ENCODE results near the gene COA3.

DNA sequence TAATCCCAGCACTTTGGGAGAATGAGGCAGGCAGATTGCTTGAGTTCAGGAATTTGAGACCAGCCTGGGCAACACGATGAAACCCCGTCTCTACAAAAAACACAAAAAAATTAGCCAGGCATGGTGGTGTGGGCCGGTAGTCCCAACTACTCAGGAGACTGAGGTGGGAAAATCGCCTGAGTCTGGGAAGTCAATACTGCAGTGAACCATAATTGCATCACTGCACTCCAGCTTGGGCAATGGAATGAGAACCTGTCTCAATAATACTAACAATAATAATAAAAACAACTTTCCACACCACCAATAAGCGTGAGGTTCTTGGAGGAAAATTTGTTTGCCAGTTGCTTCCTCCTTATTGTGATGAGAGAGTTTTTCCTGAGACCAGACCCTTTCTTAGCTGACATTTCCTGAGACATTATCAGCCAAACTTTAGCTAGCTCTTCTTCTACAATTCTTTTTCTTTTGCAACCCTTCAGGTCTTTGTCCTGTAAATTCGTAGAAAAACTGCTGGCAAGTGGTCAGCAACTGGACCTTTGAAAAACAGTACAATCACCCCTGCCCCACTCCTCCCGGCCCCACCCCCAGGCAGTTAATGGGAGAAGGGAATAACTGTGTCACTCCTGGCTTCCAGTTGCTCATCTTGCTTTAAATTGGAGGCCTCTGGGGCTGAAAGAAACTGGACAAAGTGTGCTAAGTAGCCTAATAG is 50.1 kb downstream of the COA3 start:
- TF ChIP-seq, protein P1, sequence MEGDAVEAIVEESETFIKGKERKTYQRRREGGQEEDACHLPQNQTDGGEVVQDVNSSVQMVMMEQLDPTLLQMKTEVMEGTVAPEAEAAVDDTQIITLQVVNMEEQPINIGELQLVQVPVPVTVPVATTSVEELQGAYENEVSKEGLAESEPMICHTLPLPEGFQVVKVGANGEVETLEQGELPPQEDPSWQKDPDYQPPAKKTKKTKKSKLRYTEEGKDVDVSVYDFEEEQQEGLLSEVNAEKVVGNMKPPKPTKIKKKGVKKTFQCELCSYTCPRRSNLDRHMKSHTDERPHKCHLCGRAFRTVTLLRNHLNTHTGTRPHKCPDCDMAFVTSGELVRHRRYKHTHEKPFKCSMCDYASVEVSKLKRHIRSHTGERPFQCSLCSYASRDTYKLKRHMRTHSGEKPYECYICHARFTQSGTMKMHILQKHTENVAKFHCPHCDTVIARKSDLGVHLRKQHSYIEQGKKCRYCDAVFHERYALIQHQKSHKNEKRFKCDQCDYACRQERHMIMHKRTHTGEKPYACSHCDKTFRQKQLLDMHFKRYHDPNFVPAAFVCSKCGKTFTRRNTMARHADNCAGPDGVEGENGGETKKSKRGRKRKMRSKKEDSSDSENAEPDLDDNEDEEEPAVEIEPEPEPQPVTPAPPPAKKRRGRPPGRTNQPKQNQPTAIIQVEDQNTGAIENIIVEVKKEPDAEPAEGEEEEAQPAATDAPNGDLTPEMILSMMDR (IDR thresholded peaks at IDR 0.05): no peak
- TF ChIP-seq POLR2A (IDR thresholded peaks at IDR 0.05): no peak
